Retina (tissue), 1 donor: ENCODE measurements around the gene PYGM.
A peak's percentile ranks its signal among the peaks of the same experiment; 100 is the strongest.

Experiments
- DNase-seq: peaks from one replicate; pipeline ENCODE4 v3.0.0-alpha.2; 2016

The PYGM gene

GRCh38 chr11:64766881-64767280, 7.1 kb upstream of the PYGM start:
- DNase-seq: no peak

GRCh38 chr11:64765851-64766665, 6.3 kb upstream of the PYGM start:
- no peak for DNase-seq

- DNase-seq: peak; percentile 6
Observed at GRCh38 chr11:64765291-64765850, 5.6 kb upstream of the PYGM start.

- no peak for DNase-seq
Observed at GRCh38 chr11:64764753-64765152, 5.0 kb upstream of the PYGM start.

- peak; percentile 24 for DNase-seq
Observed at GRCh38 chr11:64764040-64764611, 4.4 kb upstream of the PYGM start.

GRCh38 chr11:64763526-64764039, 3.8 kb upstream of the PYGM start:
- peak; percentile 68 for DNase-seq

GRCh38 chr11:64762674-64763525, 3.1 kb upstream of the PYGM start:
- no peak for DNase-seq

GRCh38 chr11:64762277-64762673, 2.5 kb upstream of the PYGM start:
- peak; percentile 26 for DNase-seq

GRCh38 chr11:64760759-64761420, 1.1 kb upstream of the PYGM start:
- no peak for DNase-seq

- DNase-seq: no peak
Observed at GRCh38 chr11:64759131-64759721, 548 bp downstream of the PYGM start.

- no peak for DNase-seq
Observed at GRCh38 chr11:64758330-64759079, 1.3 kb downstream of the PYGM start.

GRCh38 chr11:64757549-64758329, 2.0 kb downstream of the PYGM start:
- no peak for DNase-seq

- no peak for DNase-seq
Observed at GRCh38 chr11:64755681-64756361, 4.0 kb downstream of the PYGM start.

GRCh38 chr11:64754919-64755662, 4.7 kb downstream of the PYGM start:
- no peak for DNase-seq

- no peak for DNase-seq
Observed at GRCh38 chr11:64754124-64754918, 5.5 kb downstream of the PYGM start.

GRCh38 chr11:64753380-64754123, 6.2 kb downstream of the PYGM start:
- DNase-seq: no peak

GRCh38 chr11:64753019-64753379, 6.8 kb downstream of the PYGM start:
- DNase-seq: no peak
